RCC 7860 (cell line): ENCODE measurements around the gene ANKS6.

Experiments
- DNase-seq: peaks from one replicate; pipeline ENCODE4 v3.0.0-alpha.2; 2015; ENCODE audit warnings: low spot score
- FAIRE-seq: peaks from 2 replicates; lab custom pipeline; 2012; peaks lifted over from hg19 to GRCh38; lab: Jason Lieb, UNC

The ANKS6 gene

DNA sequence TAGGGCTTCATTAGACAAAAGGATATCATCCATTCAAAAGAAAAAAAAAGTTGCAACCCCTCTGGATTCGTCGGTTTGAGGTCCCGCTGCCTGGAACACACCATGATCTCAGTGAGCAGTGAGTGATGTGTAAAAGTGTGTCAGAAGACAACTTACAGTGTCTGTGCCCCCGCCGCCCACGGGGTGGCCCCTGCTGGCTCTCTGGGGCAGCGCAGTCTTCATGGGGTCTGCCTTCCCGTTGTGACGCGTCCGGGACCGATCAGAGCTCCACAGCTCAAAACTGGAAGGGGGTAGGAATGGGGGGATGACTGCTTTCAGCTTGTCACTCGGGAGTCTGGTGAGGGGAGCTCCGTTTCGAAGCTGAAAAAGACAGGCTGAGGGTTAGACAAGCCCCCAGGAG lies 22.6 kb downstream of the ANKS6 start:
- FAIRE-seq (no peak), DNase-seq (no peak)

DNA sequence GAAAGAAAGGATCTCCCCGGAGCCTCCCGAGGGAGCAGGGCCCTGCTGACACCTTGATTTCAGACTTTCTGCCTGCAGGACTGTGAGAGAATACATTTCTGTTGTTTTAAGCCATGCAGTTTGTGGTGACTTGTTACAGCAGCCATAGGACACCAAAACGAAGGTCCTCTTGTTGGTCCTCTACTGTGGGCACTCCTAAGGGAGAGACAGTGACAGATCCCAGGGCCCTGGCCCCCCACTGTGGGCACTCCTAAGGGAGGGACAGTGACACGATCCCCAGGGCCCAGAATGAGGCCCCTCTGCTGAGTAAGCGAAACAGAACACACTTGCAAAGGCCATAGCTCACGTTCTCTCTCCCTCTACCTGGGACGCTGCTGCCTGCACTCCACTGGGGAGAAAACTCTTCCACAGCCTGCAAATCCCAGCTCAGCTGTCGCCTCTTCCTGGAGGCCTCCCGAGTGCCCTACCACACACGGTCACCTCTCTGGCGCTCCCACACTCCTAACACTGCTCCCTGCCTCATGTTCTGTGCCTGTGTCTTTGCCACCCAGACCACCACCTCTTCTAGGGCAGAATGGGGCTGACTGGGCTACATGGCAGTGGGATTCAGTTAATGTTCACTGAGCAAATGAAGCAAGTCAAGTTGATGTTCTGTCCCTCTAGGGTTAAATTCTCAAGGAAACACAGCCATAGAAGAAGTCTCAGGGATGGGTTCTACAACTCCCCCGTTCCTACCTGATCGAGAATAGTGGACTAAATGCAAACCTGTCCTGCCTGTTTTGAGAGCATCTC lies 23.8 kb downstream of the ANKS6 start:
- FAIRE-seq, result no peak

GRCh38 chr9:98771209-98771874 lies 25.0 kb downstream of the ANKS6 start:
- FAIRE-seq (no peak), DNase-seq (no peak)

More for the DNA sequence above, 23.8 kb downstream of the ANKS6 start:
- no peak for DNase-seq

- FAIRE-seq (no peak), DNase-seq (no peak)
Measured at GRCh38 chr9:98770717-98771116, 25.6 kb downstream of the ANKS6 start.

- FAIRE-seq, result no peak
- no peak for DNase-seq
Measured at GRCh38 chr9:98768344-98768743, 28.0 kb downstream of the ANKS6 start.

DNA sequence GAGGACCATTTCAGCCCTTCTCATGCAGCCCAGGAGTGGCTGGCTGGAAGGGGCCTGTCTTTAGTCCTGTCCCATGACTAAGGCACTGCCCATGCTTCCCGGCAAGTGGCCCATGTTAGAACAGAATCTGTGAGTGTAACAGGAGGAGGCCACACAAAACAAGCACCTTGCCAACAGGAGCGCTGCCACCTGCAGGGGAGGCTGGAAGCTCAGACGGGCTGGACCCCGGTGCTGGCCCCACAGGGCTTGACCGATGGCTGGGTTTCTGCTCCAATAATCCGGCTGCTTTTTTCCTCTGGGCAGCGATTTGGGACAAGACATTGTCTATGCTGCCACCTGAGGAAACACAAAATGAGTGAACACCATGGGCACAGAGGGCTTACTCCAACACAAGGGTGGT lies 28.4 kb downstream of the ANKS6 start:
- no peak for DNase-seq
- no peak for FAIRE-seq

- DNase-seq, result no peak
- FAIRE-seq, result no peak
Measured at GRCh38 chr9:98767196-98767595, 29.2 kb downstream of the ANKS6 start.

- FAIRE-seq (no peak), DNase-seq (no peak)
Measured at GRCh38 chr9:98766586-98766985, 29.8 kb downstream of the ANKS6 start.

- FAIRE-seq (no peak), DNase-seq (no peak)
Measured at GRCh38 chr9:98765256-98765655, 31.1 kb downstream of the ANKS6 start.

GRCh38 chr9:98763986-98764745 lies 32.2 kb downstream of the ANKS6 start:
- FAIRE-seq (no peak), DNase-seq (no peak)

- no peak for DNase-seq
- FAIRE-seq, result no peak
Measured at GRCh38 chr9:98760231-98760630, 36.1 kb downstream of the ANKS6 start.

GRCh38 chr9:98755006-98755618 lies 41.2 kb downstream of the ANKS6 start:
- DNase-seq (no peak), FAIRE-seq (no peak)

GRCh38 chr9:98751210-98751609 lies 45.1 kb downstream of the ANKS6 start:
- FAIRE-seq (no peak), DNase-seq (no peak)

- FAIRE-seq (no peak), DNase-seq (no peak)
Measured at GRCh38 chr9:98750364-98751060, 45.8 kb downstream of the ANKS6 start.

DNA sequence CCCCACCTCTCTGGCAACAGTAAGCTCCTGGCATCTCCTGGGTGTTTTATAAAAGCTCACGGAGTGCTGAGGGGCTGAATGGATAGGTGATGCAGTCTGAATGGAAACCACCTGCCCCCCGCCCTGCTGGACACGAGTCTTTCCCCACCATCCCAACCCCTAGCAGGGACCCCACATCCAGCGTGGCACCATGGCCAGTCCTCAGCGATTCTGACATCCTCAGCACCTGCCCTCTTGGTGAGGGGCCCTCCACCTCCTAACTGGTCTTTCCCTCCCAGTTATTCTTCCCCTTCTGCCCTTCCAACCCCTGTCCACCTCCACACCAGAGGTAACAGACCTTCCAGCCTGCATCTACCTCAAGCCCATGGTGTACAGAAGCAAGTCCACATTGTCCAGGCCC lies 48.9 kb downstream of the ANKS6 start:
- FAIRE-seq (no peak), DNase-seq (no peak)

- no peak for DNase-seq
- FAIRE-seq, result no peak
Measured at GRCh38 chr9:98745470-98745869, 50.9 kb downstream of the ANKS6 start.

GRCh38 chr9:98743818-98744611 lies 52.3 kb downstream of the ANKS6 start:
- DNase-seq (no peak), FAIRE-seq (no peak)

GRCh38 chr9:98743329-98743728 lies 53.0 kb downstream of the ANKS6 start:
- no peak for FAIRE-seq
- no peak for DNase-seq

GRCh38 chr9:98742325-98743280 lies 53.8 kb downstream of the ANKS6 start:
- FAIRE-seq, result no peak
- peak; percentile 11 for DNase-seq
